Fibroblast of lung (primary cell): ENCODE results near the gene ALOX5.
"Not testable (repeated sequence)": the region's sequence is repeated elsewhere in the genome, so short reads cannot be mapped to it uniquely, and the experiment has no call there.

Source experiments
- EZH2 ChIP-seq: IDR thresholded peaks from 2 replicates; pipeline ENCODE4 v1.5.1; 2012; ENCODE audit warnings: low read length, control low read depth, mild to moderate bottlenecking; ENCODE audit errors: missing control alignments
- TF ChIP-seq, protein P1 (sequence below), 2 donors: IDR thresholded peaks in 1 of 2; conservative IDR thresholded peaks in 1 of 2; 1 replicate in 1 of 2; 2 replicates in 1 of 2; pipeline ENCODE4 v1.5.1; 2011 to 2012; ENCODE audit warnings: low read length in 2 of 2, control low read depth in 1 of 2, inconsistent platforms in 1 of 2, low read depth in 1 of 2, mild to moderate bottlenecking in 1 of 2

DNA sequence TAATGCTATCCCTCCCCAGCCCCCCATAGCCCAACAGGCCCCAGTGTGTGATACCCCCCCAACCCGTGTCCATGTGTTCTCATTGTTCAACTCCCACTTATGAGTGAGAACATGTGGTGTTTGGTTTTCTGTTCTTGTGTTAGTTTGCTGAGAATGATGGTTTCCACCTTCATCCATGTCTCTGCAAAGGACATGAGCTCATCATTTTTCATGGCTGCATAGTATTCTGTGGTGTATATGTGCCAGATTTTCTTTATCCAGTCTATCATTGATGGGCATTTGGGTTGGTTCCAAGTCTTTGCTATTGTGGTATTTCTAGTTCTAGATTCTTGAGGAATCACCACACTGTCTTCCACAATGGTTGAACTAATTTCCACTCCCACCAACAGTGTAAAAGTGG lies 47.2 kb upstream of the ALOX5 start:
- TF ChIP-seq EZH2: not testable (repeated sequence)
- TF ChIP-seq, protein P1, sequence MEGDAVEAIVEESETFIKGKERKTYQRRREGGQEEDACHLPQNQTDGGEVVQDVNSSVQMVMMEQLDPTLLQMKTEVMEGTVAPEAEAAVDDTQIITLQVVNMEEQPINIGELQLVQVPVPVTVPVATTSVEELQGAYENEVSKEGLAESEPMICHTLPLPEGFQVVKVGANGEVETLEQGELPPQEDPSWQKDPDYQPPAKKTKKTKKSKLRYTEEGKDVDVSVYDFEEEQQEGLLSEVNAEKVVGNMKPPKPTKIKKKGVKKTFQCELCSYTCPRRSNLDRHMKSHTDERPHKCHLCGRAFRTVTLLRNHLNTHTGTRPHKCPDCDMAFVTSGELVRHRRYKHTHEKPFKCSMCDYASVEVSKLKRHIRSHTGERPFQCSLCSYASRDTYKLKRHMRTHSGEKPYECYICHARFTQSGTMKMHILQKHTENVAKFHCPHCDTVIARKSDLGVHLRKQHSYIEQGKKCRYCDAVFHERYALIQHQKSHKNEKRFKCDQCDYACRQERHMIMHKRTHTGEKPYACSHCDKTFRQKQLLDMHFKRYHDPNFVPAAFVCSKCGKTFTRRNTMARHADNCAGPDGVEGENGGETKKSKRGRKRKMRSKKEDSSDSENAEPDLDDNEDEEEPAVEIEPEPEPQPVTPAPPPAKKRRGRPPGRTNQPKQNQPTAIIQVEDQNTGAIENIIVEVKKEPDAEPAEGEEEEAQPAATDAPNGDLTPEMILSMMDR (conservative IDR thresholded peaks at IDR 0.05 in 1 of 2, IDR thresholded peaks at IDR 0.05 in 1 of 2; ENCODE audit: low read depth in 1 of 2, low read length in 2 of 2): not testable (repeated sequence)
